ENCODE data around the gene C17orf67.

C17orf67 gene

GRCh38 chr17:56832446-56832845, 1.3 kb downstream of the C17orf67 start:
- Mint-ChIP-seq H3K36me3 (ENCODE audit: low read depth) (peaks cover 20% of the 10 kb centered on the region), H3K27me3 (ENCODE audit: low read depth) (peaks cover 10% of the 10 kb centered on the region), H3K4me3 (peak overlapping the region; percentile 88 to 90 (median 90)), H3K27ac (no peak overlapping the region), H3K4me1 (peaks cover 28% of the 10 kb centered on the region), H3K9me3 (no peaks in the 10 kb centered on the region)
- TF ChIP-seq CTCF (IDR thresholded peaks at IDR 0.05; ENCODE audit: unreplicated experiment in 3 of 3), result no peak

- Mint-ChIP-seq H3K27me3 (ENCODE audit: low read depth) (peaks cover 10% of the 10 kb centered on the region), H3K4me1 (peaks cover 24% of the 10 kb centered on the region), H3K27ac (no peak overlapping the region)
Observed at GRCh38 chr17:56831369-56832095, 2.2 kb downstream of the C17orf67 start.

GRCh38 chr17:56830726-56831368, 2.9 kb downstream of the C17orf67 start:
- Mint-ChIP-seq H3K4me3 (peak overlapping the region; percentile 33 to 59 (median 35)), H3K9me3 (no peaks in the 10 kb centered on the region), H3K27me3 (ENCODE audit: low read depth) (peaks cover 10% of the 10 kb centered on the region), H3K27ac (peak overlapping the region in 1 of 3 experiments; percentile 49), H3K36me3 (ENCODE audit: low read depth) (peaks cover 14% of the 10 kb centered on the region), H3K4me1 (peaks cover 22% of the 10 kb centered on the region)
- no peak for TF ChIP-seq CTCF (IDR thresholded peaks at IDR 0.05; ENCODE audit: unreplicated experiment in 3 of 3)

More at GRCh38 chr17:56831369-56832095, 2.2 kb downstream of the C17orf67 start:
- Mint-ChIP-seq H3K9me3 (no peaks in the 10 kb centered on the region), H3K36me3 (ENCODE audit: low read depth) (peaks cover 16% of the 10 kb centered on the region), H3K4me3 (peak overlapping the region; percentile 33 to 59 (median 35))
- no peak for TF ChIP-seq CTCF (IDR thresholded peaks at IDR 0.05; ENCODE audit: unreplicated experiment in 3 of 3)

- H3K4me1 Mint-ChIP-seq, result peaks cover 11% of the 10 kb centered on the region
- no peaks in the 10 kb centered on the region for H3K9me3 Mint-ChIP-seq
- no peak overlapping the region for H3K27ac Mint-ChIP-seq
- TF ChIP-seq CTCF (IDR thresholded peaks at IDR 0.05; ENCODE audit: unreplicated experiment in 3 of 3), result no peak
- H3K27me3 Mint-ChIP-seq (ENCODE audit: low read depth), result no peaks in the 10 kb centered on the region
- peaks cover 12% of the 10 kb centered on the region for H3K36me3 Mint-ChIP-seq (ENCODE audit: low read depth)
- H3K4me3 Mint-ChIP-seq, result no peak overlapping the region
Observed at GRCh38 chr17:56826611-56827414, 6.9 kb downstream of the C17orf67 start.

- Mint-ChIP-seq H3K4me3 (no peak overlapping the region), H3K27me3 (ENCODE audit: low read depth) (peaks cover 2% of the 10 kb centered on the region), H3K36me3 (ENCODE audit: low read depth) (peaks cover 7% of the 10 kb centered on the region), H3K9me3 (no peaks in the 10 kb centered on the region), H3K4me1 (no peaks in the 10 kb centered on the region), H3K27ac (no peak overlapping the region)
- no peak for TF ChIP-seq CTCF (IDR thresholded peaks at IDR 0.05; ENCODE audit: unreplicated experiment in 3 of 3)
Observed at GRCh38 chr17:56824503-56824902, 9.2 kb downstream of the C17orf67 start.
